Bronchial epithelial cell (primary cell): Measurements from ENCODE around the gene NAV3. TPM values are rescaled to one million over a fixed set of nuclear protein-coding genes. Genes with fewer than 3 reads are reported as not detected.
A peak's percentile ranks its signal among the peaks of the same experiment; 100 is the strongest.

ENCODE experiments used
- DNase-seq: peaks from one replicate; pipeline ENCODE4 v3.0.0-alpha.2; 2010; ENCODE audit warnings: low read depth
- FAIRE-seq: peaks from 2 replicates; lab custom pipeline; 2011; peaks lifted over from hg19 to GRCh38; lab: Jason Lieb, UNC
- H3K27me3 ChIP-seq: 2 replicates; pipeline ENCODE4 v1.5.1; 2011; ENCODE audit warnings: low read length; ENCODE audit not compliant: control insufficient read depth, insufficient read depth
- H3K36me3 ChIP-seq: 2 replicates; pipeline ENCODE4 v1.5.1; 2011; ENCODE audit warnings: low read length; ENCODE audit not compliant: control insufficient read depth, insufficient read depth
- H3K4me3 ChIP-seq: 2 replicates; pipeline ENCODE4 v1.5.1; 2011; ENCODE audit warnings: mild to moderate bottlenecking, low read depth, low read length, control low read depth
- total RNA-seq: library from RNA; depleted of rRNA; stranded (reverse); fragments of >200 nt; gene quantifications from 2 replicates; pipeline ENCODE4 v1.2.1, GENCODE V29; 2014
- TF ChIP-seq, protein P1 (sequence below): IDR thresholded peaks from 2 replicates; pipeline ENCODE4 v1.5.1; 2011; ENCODE audit warnings: mild to moderate bottlenecking, moderate library complexity, low read length, control low read depth, inconsistent platforms; ENCODE audit not compliant: insufficient read depth, severe bottlenecking

Gene NAV3
- total RNA-seq, 1 donor from 2014 or later, result 1.6 TPM

DNA sequence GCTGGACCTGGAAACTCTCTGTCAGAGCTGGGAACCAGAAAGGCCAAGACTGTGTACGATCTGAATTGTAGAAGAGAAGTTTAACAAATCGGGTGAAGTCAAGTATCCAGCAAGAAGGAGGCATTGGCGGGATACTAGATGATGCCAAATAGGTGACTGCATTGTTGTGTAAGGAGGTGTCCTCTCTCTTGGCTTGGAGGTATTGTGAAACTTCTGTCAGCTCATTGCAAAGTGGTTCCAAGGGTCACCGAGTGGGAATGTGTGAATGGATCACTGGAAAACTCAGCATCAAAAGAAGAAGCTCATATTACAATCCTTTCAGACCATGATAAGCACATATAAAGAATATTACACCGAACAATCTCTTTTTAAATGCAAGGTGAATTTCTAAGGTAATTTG, 11.7 kb downstream of the NAV3 start:
- TF ChIP-seq, protein P1, sequence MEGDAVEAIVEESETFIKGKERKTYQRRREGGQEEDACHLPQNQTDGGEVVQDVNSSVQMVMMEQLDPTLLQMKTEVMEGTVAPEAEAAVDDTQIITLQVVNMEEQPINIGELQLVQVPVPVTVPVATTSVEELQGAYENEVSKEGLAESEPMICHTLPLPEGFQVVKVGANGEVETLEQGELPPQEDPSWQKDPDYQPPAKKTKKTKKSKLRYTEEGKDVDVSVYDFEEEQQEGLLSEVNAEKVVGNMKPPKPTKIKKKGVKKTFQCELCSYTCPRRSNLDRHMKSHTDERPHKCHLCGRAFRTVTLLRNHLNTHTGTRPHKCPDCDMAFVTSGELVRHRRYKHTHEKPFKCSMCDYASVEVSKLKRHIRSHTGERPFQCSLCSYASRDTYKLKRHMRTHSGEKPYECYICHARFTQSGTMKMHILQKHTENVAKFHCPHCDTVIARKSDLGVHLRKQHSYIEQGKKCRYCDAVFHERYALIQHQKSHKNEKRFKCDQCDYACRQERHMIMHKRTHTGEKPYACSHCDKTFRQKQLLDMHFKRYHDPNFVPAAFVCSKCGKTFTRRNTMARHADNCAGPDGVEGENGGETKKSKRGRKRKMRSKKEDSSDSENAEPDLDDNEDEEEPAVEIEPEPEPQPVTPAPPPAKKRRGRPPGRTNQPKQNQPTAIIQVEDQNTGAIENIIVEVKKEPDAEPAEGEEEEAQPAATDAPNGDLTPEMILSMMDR, result no peak
- peak; percentile 43 for DNase-seq
- Histone ChIP-seq H3K36me3 (no peaks in the 10 kb centered on the region), H3K27me3 (no peaks in the 10 kb centered on the region), H3K4me3 (no peak overlapping the region)
- FAIRE-seq, result no peak

DNA sequence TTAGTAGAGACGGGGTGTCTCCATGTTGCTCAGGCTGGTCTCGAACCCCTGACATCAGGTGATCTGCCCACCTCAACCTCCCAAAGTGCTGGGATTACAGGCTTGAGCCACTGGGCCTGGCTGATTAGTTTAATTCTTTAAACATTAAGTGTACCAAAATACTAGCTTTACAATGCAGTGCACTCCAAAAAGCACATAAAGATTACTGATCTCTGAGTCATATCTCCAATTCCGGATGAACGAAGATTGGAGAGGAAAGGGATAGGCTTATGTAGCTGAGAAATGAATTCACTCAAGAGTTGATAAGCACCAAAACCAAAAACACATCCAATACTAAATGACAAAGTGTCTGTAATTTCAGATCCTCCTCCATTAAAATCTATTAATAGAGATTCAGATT, 15.1 kb downstream of the NAV3 start:
- TF ChIP-seq, protein P1, result no peak
- peak; percentile 75 for DNase-seq
- FAIRE-seq, result no peak
- Histone ChIP-seq H3K36me3 (no peaks in the 10 kb centered on the region), H3K4me3 (no peak overlapping the region), H3K27me3 (no peaks in the 10 kb centered on the region)

DNA sequence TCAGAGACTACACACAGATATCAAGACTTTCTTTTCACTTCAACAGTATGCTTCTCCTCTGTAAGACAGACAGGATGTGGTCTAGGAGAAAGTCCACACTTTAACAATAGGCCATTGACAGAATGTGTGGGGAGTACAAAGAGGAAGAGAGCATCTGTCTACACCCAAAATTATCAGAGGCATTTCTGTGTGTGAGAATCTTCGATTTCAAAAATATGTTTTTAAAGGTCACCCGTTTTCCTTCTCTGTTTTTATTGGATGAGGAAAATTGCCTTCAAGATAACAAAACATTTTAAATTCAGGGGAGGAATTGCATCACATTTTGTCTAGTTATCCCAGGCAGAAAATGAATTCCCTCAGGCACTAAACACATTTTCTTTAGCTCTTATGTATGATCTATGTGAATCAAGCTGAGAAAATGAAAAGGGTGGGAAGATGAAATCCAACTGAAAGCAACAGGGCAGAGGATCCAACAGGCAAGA, 16.4 kb downstream of the NAV3 start:
- Histone ChIP-seq H3K27me3 (no peaks in the 10 kb centered on the region), H3K4me3 (no peak overlapping the region), H3K36me3 (no peaks in the 10 kb centered on the region)
- TF ChIP-seq, protein P1, result no peak
- DNase-seq (peak; percentile 48), FAIRE-seq (no peak)

DNA sequence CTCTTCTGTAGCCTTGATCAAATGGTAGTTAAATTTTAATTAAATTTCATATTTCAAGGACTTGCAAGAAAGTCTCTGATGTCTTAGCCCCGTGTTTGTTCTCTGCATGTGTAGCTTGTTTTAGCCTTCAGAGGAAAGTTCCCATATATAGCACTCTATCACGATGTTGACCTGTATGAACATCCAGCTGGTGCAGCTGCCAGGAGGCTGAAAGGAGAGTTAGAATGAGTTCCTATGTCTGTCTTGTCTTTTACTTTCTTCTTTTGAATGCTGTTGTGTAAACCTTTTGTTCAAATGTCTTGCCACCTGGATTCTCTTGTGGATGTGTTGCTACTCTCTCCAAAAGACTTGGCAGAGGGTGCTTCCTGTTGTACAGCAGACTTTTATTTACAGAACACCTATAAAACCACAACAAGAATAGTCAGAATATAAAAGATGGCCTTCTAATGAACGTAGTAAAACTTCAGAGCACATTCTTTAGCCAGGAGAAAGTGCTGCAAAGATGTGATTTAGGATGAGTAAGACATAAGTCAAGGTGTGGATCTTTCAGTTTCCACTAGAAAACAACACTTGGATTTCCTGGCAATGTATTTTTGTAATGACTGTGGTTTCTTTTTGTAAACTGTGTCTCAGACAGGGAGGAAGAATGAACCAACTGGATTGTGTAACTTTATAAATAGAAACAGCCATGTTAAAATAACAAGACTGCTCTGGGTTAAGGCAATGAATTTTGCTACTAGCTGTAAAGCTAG, 17.2 kb downstream of the NAV3 start:
- FAIRE-seq (no peak), DNase-seq (peak; percentile 98)

DNA sequence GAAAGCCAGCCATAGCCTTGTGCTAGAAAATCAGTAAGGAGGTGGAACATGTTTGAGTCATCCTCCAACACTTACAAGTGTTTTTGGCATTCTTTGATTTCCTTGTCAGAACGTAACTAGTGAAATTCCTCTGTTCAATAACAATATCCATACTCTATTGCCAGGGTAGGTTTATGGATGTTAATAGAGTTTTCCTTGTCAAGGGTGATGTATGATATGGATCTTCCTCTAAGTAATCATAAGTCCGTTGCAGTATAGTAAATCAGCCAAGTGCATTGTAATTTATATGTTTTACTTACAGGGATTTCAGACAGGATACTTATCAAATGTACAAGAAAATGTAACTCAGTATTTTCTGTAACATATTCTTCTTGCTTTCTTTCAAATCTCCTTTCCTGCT, 19.4 kb downstream of the NAV3 start:
- FAIRE-seq (no peak), DNase-seq (peak; percentile 34)
- no peaks in the 10 kb centered on the region for H3K36me3 ChIP-seq
- TF ChIP-seq, protein P1, result no peak
- no peak overlapping the region for H3K4me3 ChIP-seq
- no peaks in the 10 kb centered on the region for H3K27me3 ChIP-seq

More for the DNA sequence above, 17.2 kb downstream of the NAV3 start:
- TF ChIP-seq, protein P1, result no peak
- H3K4me3 ChIP-seq, result no peak overlapping the region
- no peaks in the 10 kb centered on the region for H3K27me3 ChIP-seq
- H3K36me3 ChIP-seq, result no peaks in the 10 kb centered on the region
